GM12864 (cell line): ENCODE measurements around the gene WDR43.

ENCODE experiments used
- DNase-seq: peaks from one replicate; pipeline ENCODE4 v3.0.0-alpha.2; 2011; ENCODE audit warnings: low read depth
- H3K4me3 ChIP-seq: 2 replicates; pipeline ENCODE4 v1.5.1; 2011; ENCODE audit warnings: mild to moderate bottlenecking, low read depth, low read length, control low read depth
- CTCF ChIP-seq: IDR thresholded peaks from 2 replicates; pipeline ENCODE4 v1.5.1; 2011; ENCODE audit warnings: low read depth, mild to moderate bottlenecking, moderate library complexity, low read length, control low read depth, inconsistent platforms; ENCODE audit errors: missing control alignments

WDR43 gene

GRCh38 chr2:28908172-28908571 lies 13.7 kb downstream of the WDR43 start:
- DNase-seq = no peak
- TF ChIP-seq CTCF = no peak

GRCh38 chr2:28909655-28910353 lies 15.3 kb downstream of the WDR43 start:
- no peak for TF ChIP-seq CTCF
- DNase-seq = no peak
- H3K4me3 ChIP-seq = no peak overlapping the region

More at GRCh38 chr2:28908172-28908571, 13.7 kb downstream of the WDR43 start:
- no peak overlapping the region for H3K4me3 ChIP-seq

- no peak overlapping the region for H3K4me3 ChIP-seq
- no peak for DNase-seq
- TF ChIP-seq CTCF = no peak
Observed at GRCh38 chr2:28915939-28916338, 21.5 kb downstream of the WDR43 start.

- H3K4me3 ChIP-seq = no peak overlapping the region
- no peak for TF ChIP-seq CTCF
- DNase-seq = no peak
Observed at GRCh38 chr2:28926847-28927246, 32.4 kb downstream of the WDR43 start.

GRCh38 chr2:28927469-28927868 lies 33.0 kb downstream of the WDR43 start:
- no peak for TF ChIP-seq CTCF
- no peak for DNase-seq
- no peak overlapping the region for H3K4me3 ChIP-seq

- no peak for TF ChIP-seq CTCF
- no peak overlapping the region for H3K4me3 ChIP-seq
- no peak for DNase-seq
Observed at GRCh38 chr2:28927878-28928277, 33.4 kb downstream of the WDR43 start.

- TF ChIP-seq CTCF = no peak
- DNase-seq = no peak
- no peak overlapping the region for H3K4me3 ChIP-seq
Observed at GRCh38 chr2:28929581-28929980, 35.1 kb downstream of the WDR43 start.
